UCSD-AML1 (cell line): ENCODE measurements around the gene NTSR1.
A peak's percentile ranks its signal among the peaks of the same experiment; 100 is the strongest.

Source experiments
- DNase-seq: peaks from one replicate; lab custom pipeline; 2025; ENCODE audit not compliant: unreplicated experiment; lab: John Stamatoyannopoulos, UW

Gene NTSR1

GRCh38 chr20:62780696-62781095 lies 72.1 kb downstream of the NTSR1 start:
- DNase-seq, result no peak

- DNase-seq, result peak; percentile 65
These were observed 73.7 kb downstream of the NTSR1 start for GRCh38 chr20:62782149-62782892.

- peak; percentile 75 for DNase-seq
These were observed 74.2 kb downstream of the NTSR1 start for GRCh38 chr20:62782893-62783278.

GRCh38 chr20:62784497-62784896 lies 75.9 kb downstream of the NTSR1 start:
- no peak for DNase-seq

- no peak for DNase-seq
These were observed 76.8 kb downstream of the NTSR1 start for GRCh38 chr20:62785393-62785792.

GRCh38 chr20:62786157-62786556 lies 77.5 kb downstream of the NTSR1 start:
- DNase-seq, result no peak

GRCh38 chr20:62787321-62787720 lies 78.7 kb downstream of the NTSR1 start:
- peak; percentile 27 for DNase-seq

GRCh38 chr20:62787866-62788265 lies 79.2 kb downstream of the NTSR1 start:
- DNase-seq, result no peak

GRCh38 chr20:62788607-62789006 lies 80.0 kb downstream of the NTSR1 start:
- DNase-seq, result peak; percentile 35

GRCh38 chr20:62790075-62790474 lies 81.4 kb downstream of the NTSR1 start:
- no peak for DNase-seq

GRCh38 chr20:62791301-62792181 lies 82.9 kb downstream of the NTSR1 start:
- peak; percentile 89 for DNase-seq

GRCh38 chr20:62792182-62792939 lies 83.7 kb downstream of the NTSR1 start:
- no peak for DNase-seq

- DNase-seq, result no peak
These were observed 84.5 kb downstream of the NTSR1 start for GRCh38 chr20:62792940-62793756.

- no peak for DNase-seq
These were observed 85.0 kb downstream of the NTSR1 start for GRCh38 chr20:62793757-62794006.

GRCh38 chr20:62794007-62794724 lies 85.5 kb downstream of the NTSR1 start:
- DNase-seq, result peak; percentile 99

GRCh38 chr20:62795023-62795761 lies 86.6 kb downstream of the NTSR1 start:
- peak; percentile 65 for DNase-seq

GRCh38 chr20:62796699-62797491 lies 88.3 kb downstream of the NTSR1 start:
- DNase-seq, result no peak

GRCh38 chr20:62797671-62798532 lies 89.3 kb downstream of the NTSR1 start:
- no peak for DNase-seq
